D721Med (cell line): Measurements from ENCODE around the gene CMC1.

Experiments used
- DNase-seq: peaks from one replicate; pipeline ENCODE4 v3.0.0; 2011; ENCODE audit warnings: low spot score; ENCODE audit not compliant: insufficient read length
- FAIRE-seq: peaks from 2 replicates; lab custom pipeline; 2011; peaks lifted over from hg19 to GRCh38; lab: Jason Lieb, UNC
- CTCF ChIP-seq: IDR thresholded peaks from 2 replicates; pipeline ENCODE4 v1.5.1; 2012; ENCODE audit warnings: mild to moderate bottlenecking, control low read depth; ENCODE audit not compliant: insufficient read depth; ENCODE audit errors: missing control alignments

The CMC1 gene

GRCh38 chr3:28210968-28211713 lies 30.3 kb upstream of the CMC1 start:
- FAIRE-seq = no peak
- no peak for TF ChIP-seq CTCF
- DNase-seq = no peak

GRCh38 chr3:28212681-28213080 lies 28.7 kb upstream of the CMC1 start:
- DNase-seq (no peak), FAIRE-seq (no peak)
- no peak for TF ChIP-seq CTCF

- FAIRE-seq (no peak), DNase-seq (no peak)
- TF ChIP-seq CTCF = no peak
Measured at GRCh38 chr3:28215407-28215806, 26.0 kb upstream of the CMC1 start.

GRCh38 chr3:28218071-28218916 lies 23.1 kb upstream of the CMC1 start:
- no peak for TF ChIP-seq CTCF
- DNase-seq (no peak), FAIRE-seq (no peak)

GRCh38 chr3:28218917-28219198 lies 22.6 kb upstream of the CMC1 start:
- DNase-seq = no peak
- FAIRE-seq = no peak
- TF ChIP-seq CTCF = no peak

GRCh38 chr3:28224430-28224829 lies 17.0 kb upstream of the CMC1 start:
- TF ChIP-seq CTCF = no peak
- no peak for FAIRE-seq
- no peak for DNase-seq

GRCh38 chr3:28226020-28226419 lies 15.4 kb upstream of the CMC1 start:
- FAIRE-seq (no peak), DNase-seq (no peak)
- no peak for TF ChIP-seq CTCF
